ENCODE results near the gene SLIT1.

The SLIT1 gene

GRCh38 chr10:97060441-97061084 is 125.2 kb downstream of the SLIT1 start:
- DNase-seq = no peak

GRCh38 chr10:97059872-97060205 is 125.9 kb downstream of the SLIT1 start:
- DNase-seq = no peak

DNA sequence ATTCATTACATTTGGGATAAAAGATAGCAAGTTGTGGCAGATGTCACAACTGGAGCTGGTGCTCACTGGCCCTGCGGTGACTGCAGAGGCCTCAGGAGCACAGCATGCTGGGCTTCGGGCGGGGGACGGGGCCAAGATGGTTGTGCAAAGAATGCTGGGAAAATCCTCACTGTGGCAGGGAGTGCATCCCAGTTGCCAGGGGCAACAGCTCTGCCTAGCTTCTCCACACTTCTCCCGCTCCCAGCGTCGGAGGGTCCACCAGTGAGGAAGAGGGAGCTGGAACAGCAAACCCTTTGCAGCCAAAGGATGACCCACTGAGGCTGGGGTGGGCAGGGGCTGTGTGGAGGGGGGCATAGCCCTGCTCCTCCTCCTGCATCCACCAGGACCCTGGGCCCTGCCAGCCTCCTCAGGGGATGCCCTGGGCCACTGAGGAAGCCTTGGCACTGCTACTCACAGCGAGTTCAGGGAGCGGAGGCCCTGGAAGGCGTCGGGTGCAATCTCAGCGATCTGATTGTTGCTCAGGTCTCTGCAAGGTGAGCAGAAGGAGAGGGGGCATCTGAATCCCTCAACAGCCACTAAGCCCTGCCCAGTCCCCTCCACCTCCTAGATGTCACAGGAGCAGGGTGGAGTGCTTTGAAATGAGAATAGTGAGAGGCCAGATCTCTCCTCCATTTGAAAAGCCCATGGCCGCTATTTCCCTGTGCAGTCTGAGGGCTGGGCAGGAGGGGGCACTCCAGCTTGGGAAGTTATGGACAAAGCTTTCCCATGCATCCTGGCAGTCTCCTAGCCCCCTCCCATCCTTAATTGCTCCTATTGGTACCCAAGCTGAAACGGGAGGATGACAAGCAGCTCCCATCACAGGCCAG is 126.5 kb downstream of the SLIT1 start:
- no peak for DNase-seq

DNA sequence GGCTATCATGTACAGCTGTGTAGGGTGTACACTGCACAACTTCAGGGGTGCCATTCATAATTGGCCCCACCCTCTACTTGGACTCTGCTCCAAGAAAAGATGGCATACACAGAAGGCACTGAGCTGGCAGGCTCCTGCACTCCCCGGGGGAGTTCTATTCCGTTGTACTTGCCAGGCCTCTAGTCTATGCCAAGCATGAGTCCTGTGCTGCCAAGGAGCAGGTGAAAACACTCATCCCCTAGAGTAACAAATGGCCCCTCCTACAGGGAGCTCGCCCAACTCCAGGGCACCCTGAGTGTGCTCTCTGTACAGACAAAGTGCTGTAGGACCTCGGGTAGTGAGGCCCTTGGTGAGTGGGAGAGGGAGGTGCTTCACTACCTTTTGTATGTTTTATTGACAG is 127.2 kb downstream of the SLIT1 start:
- DNase-seq = no peak

DNA sequence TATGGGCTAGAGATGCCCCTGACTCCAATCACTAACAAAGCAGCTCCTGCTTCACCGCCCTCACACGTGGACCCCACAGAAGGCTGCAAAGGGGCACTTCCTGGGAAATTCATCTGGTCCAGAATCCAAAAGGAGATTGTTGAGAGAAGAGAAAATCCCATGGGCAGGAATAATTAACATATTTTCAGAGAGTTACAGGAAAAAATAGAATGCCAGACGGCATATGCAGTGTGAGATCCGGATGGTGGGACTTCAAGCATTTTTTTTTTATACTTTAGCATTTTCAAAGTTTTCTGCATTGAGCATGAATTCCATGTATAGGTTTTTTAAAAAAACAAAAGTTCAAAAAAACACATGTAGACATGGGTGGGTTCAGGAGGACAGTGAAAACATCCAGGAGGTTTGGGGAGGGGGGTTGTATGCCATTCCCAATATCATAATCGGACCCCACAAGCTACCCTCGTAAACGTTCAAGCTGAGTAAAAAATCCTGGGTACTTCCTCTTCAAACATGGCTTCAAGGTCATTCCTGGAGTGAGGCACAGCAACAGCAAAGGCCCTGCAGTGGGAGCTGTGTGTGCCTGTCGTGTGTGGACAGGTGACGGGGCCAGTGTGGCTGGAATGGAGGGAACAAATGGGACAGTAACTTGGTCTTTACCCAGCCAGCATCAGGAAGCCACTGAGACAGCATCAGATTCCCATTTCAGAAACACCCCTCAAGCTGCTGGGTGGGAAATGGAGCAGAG is 128.1 kb downstream of the SLIT1 start:
- DNase-seq = no peak

DNA sequence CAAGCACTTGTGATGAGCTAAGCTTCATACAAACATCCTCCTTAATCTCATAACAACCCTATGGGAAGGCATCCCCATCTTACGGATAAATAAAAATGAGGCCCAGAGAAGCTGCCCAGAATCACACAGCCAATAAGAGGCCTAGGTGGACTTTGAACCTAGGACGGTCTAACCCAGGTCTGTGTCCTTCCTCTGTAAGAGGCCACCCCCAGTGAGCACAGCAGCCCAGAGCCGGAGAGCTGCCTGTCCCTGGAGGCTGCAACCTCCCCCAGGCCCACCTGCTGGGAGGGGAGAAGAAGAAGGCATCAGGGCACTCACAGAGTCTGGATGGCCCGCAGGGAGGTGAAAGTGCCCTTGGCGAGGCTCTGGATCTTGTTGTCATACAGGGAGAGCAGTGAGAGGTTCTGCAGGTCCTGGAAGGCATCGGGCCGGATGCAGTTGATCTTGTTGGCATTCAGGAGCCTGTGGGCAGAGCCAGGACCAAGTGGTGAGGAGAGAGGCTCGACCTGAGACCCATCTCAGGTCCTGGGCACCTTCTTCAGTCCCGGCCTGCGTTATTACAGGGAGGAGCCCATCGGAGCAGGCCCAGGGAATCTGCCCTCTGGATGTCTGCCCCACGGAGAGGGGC is 129.6 kb downstream of the SLIT1 start:
- DNase-seq = no peak

GRCh38 chr10:97053276-97053675 is 132.5 kb downstream of the SLIT1 start:
- DNase-seq = no peak

DNA sequence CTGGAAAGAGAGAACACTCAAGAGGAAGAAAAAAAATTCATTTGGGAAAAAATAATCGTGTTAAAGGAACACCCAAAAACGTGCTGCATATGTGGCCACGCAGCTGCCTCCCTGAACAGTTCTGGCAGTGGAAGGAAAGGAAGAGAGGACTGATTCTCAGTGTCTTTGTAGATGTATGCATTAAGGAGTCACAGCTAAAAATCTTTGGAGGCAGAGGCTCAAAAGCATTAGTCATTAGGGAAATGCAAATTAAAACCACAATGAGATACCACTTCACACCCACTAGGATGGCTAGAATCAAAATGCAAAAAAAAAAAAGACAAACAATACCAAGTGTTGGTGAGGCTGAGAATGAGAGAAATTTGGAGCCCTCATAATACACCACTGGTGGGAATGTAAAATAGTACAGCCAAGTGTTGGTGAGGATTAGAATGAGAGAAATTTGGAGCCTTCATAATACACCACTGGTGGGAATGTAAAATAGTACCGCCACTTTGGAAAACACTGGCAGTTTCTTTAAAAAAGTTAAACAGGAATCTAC is 134.7 kb downstream of the SLIT1 start:
- no peak for DNase-seq

DNA sequence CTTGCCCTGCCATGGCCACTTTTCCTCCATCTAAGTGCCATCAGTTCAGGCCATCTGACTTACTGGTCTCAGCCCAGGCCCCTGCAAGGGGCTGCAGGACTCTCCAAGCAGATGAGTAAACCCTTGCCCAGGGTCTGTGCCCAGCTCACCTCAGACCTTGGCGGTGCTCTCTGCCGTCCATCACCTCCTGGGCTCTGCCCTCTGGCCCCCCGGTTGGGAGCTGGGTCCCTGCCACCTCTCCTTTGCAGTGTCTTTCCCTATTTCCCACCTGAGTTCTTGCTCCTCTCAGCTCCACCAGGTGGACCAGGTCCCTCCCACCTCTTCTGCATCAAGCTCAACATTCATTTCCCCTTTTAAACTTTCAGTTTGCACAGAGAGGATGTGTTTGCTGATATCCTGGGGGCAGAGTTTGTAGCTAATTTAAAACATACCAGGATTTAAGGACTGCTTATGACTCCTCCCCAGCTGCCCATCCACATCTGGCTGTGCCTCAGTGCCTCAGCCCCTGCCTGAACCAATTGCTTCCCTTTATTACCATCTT is 135.5 kb downstream of the SLIT1 start:
- no peak for DNase-seq

DNA sequence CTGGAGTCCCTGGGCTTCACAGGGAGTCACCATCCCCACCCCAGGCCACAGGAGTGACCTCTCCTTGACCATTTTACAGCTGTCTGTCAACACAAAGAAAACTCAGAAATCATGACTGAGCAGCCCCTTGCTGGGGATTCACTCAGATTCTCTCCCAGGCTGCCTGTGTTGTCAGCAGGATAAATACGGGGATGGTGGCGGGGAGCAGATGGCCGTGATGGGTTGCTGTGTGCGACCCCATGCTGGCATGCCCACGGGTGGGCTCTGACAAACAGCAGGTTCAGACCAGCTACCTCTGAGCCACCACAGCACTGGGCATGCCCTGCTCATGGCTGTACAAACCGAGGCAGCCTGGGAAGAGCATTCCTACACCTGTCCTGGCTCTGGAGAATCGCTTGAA is 136.1 kb downstream of the SLIT1 start:
- no peak for DNase-seq

- no peak for DNase-seq
Measured at GRCh38 chr10:97048649-97049427, 136.9 kb downstream of the SLIT1 start.

GRCh38 chr10:97047788-97048187 is 138.0 kb downstream of the SLIT1 start:
- DNase-seq = no peak

DNA sequence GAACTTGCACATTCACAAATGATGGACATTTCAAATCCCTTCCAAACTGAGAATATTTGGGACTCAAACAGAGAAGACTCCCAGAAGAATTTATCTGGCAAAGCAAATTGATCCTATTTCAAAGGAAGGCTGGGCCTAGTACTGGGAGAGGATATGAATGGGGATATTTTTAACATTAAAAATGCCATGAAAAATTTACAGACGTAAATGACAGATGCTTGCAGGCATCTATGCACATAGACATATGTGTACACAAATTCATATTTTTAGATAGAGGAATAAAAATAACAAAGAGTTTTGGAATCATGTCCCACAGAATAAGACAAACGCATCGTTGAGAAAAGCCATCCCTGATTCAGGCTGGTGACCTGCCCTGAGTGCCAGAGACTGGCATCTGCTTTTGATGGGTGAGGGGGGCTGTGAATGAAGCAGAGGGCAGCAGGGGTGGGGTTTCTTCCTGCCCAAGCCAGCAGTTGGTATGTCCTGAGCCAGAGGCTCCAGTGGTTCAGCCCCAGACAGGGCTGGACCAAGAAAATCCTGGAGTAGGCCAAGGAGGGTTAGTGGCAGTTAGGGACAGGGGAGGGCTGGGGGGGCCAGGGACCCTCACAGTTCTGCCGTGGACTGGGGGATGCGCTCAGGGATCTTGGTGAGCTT is 138.5 kb downstream of the SLIT1 start:
- no peak for DNase-seq

- DNase-seq = no peak
Measured at GRCh38 chr10:97046456-97047082, 139.2 kb downstream of the SLIT1 start.

DNA sequence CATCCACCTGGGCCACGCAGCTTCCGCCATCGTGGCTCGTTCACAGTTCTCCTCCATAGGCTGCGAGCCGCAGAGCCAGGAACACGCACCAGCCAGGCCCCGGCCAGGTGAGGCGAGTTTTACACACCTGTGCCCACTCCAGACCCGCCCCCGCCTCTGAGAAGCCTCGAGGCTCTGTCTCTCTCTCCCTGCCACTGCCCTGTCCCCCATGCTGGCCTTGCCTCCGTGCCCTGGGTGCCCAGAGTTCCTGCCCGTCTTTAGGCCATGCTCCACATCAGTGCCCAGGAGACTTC is 142.2 kb downstream of the SLIT1 start:
- no peak for DNase-seq

GRCh38 chr10:97042716-97043562 is 142.8 kb downstream of the SLIT1 start:
- DNase-seq = no peak

GRCh38 chr10:97042081-97042480 is 143.7 kb downstream of the SLIT1 start:
- no peak for DNase-seq

DNA sequence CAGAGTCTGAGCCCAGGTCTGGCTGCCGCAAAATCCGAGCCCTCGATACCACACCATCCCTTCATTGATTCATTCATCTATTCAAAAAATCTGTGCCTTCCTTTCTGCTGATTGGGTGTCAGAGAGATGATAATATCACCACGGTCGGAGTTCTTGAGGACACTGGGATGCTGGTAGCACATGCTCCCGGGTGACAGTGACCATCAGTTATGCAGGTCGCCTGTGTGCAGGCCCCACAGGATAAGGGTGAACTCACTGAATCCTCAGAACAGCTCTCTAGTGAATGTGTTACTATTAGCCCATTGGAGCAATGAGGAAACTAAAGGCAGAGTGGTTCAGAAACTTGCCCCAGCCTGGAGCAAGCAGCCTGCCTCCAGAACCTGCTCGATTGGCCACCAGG is 145.1 kb downstream of the SLIT1 start:
- no peak for DNase-seq

DNA sequence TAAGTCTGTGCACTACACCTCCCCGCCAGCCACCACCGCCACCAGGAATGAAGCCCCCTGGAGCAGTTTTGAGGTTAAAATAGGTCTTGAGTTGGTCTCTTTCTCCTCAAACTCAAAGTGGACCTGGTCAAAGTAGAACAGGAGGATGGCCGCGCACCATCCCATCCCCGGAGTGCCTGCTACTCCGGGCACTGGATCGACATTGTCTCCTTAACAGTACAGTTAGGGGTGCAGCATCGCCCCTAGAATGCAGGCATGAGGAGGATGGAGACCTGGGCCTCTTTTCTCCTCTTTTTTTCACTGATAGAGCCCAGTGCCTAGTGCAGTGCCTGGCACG is 145.5 kb downstream of the SLIT1 start:
- no peak for DNase-seq

GRCh38 chr10:97039538-97040247 is 146.1 kb downstream of the SLIT1 start:
- no peak for DNase-seq

Measured in NCI-H1694 (cell line).